PC-9 (cell line): ENCODE data around the gene CHST3. TPM values are rescaled to one million over a fixed set of nuclear protein-coding genes. Genes with fewer than 3 reads are reported as not detected.

Experiments
- BruUV-seq: library from RNA; stranded (reverse); fragments of 400-500 nt; replicated peaks from 2 replicates; lab custom pipeline; 2021; lab: Mats Ljungman, UMichigan
- CTCF ChIA-PET: fragments of 300-600 bp; sonication (Branson Sonifier 250); formaldehyde crosslinking; loops from one replicate; lab custom pipeline; 2022; ENCODE audit warnings: antibody characterized with exemption; lab: Charles Lee
- POLR2A ChIA-PET: fragments of 300-600 bp; sonication (Branson Sonifier 250); formaldehyde crosslinking; loops from one replicate; lab custom pipeline; 2022; ENCODE audit warnings: antibody characterized with exemption; ENCODE audit not compliant: unreplicated experiment; lab: Charles Lee
- DNase-seq, 2 experiments: peaks; one replicate each; pipeline versions ENCODE4 v3.0.0 to v3.0.0-alpha.2; 2015 to 2022; ENCODE audit warnings: mixed read lengths in 1 of 2
- H2AFZ ChIP-seq: fragments of 200-600 bp; sonication (generic); 2 replicates; pipeline ENCODE4 v1.8.1; 2017; ENCODE audit warnings: antibody characterized with exemption
- H3F3A ChIP-seq: fragments of 200-600 bp; sonication (generic); 2 replicates; pipeline ENCODE4 v1.8.1; 2017; ENCODE audit warnings: antibody characterized with exemption, mild to moderate bottlenecking, low read depth; ENCODE audit not compliant: insufficient read depth
- H3K27ac ChIP-seq: fragments of 200-600 bp; sonication (generic); 2 replicates; pipeline ENCODE4 v1.6.1; 2016; ENCODE audit warnings: mixed run types
- H3K27me3 ChIP-seq: fragments of 200-600 bp; sonication (generic); 2 replicates; pipeline ENCODE4 v1.6.1; 2016; ENCODE audit warnings: low read depth, mixed run types; ENCODE audit not compliant: insufficient read depth
- H3K36me3 ChIP-seq: fragments of 200-600 bp; sonication (generic); 2 replicates; pipeline ENCODE4 v1.6.1; 2016; ENCODE audit warnings: low read depth, mixed run types
- H3K4me1 ChIP-seq: fragments of 200-600 bp; sonication (generic); replicated peaks from 2 replicates; pipeline ENCODE4 v1.6.1; 2016; ENCODE audit warnings: mixed run types; ENCODE audit not compliant: insufficient read depth
- H3K4me2 ChIP-seq: fragments of 200-600 bp; sonication (generic); 2 replicates; pipeline ENCODE4 v1.6.1; 2017; ENCODE audit warnings: mixed run types
- H3K4me3 ChIP-seq: fragments of 200-600 bp; sonication (generic); 2 replicates; pipeline ENCODE4 v1.6.1; 2016; ENCODE audit warnings: mixed run types
- H3K79me2 ChIP-seq: fragments of 200-600 bp; sonication (generic); 2 replicates; pipeline ENCODE4 v1.6.1; 2017; ENCODE audit warnings: low read depth, mixed run types
- H3K9me2 ChIP-seq: fragments of 200-600 bp; sonication (generic); 2 replicates; pipeline ENCODE4 v1.8.1; 2017; ENCODE audit warnings: mild to moderate bottlenecking; ENCODE audit not compliant: insufficient read depth
- H3K9me3 ChIP-seq: fragments of 200-600 bp; sonication (generic); 2 replicates; pipeline ENCODE4 v1.8.1; 2016; ENCODE audit warnings: low read depth; ENCODE audit not compliant: insufficient read depth
- H4K20me1 ChIP-seq: fragments of 200-600 bp; sonication (generic); 2 replicates; pipeline ENCODE4 v1.8.1; 2017; ENCODE audit not compliant: insufficient read depth
- EZH2 ChIP-seq: fragments of 200-600 bp; sonication (generic); IDR thresholded peaks from 2 replicates; pipeline ENCODE4 v1.8.0; 2017; ENCODE audit warnings: antibody characterized with exemption, low read depth
- intact Hi-C: fragments of 100-400 bp; cut with micrococcal nuclease; formaldehyde crosslinking; loops from one replicate; pipeline ENCODE4 v1.10.0; 2022; ENCODE audit not compliant: unreplicated experiment
- total RNA-seq: library from RNA; stranded (reverse); gene quantifications from 2 replicates; pipeline ENCODE4 v1.2.3, GENCODE V29; 2021
- TF ChIP-seq, protein P1 (sequence below): fragments of 200-600 bp; sonication (generic); conservative IDR thresholded peaks from 2 replicates; pipeline ENCODE4 v1.6.1; 2017; ENCODE audit warnings: mixed run types, antibody characterized with exemption, mild to moderate bottlenecking, moderate library complexity

CHST3 gene
- total RNA-seq, 1 experiment from 2014 or later: 23.3 TPM

DNA sequence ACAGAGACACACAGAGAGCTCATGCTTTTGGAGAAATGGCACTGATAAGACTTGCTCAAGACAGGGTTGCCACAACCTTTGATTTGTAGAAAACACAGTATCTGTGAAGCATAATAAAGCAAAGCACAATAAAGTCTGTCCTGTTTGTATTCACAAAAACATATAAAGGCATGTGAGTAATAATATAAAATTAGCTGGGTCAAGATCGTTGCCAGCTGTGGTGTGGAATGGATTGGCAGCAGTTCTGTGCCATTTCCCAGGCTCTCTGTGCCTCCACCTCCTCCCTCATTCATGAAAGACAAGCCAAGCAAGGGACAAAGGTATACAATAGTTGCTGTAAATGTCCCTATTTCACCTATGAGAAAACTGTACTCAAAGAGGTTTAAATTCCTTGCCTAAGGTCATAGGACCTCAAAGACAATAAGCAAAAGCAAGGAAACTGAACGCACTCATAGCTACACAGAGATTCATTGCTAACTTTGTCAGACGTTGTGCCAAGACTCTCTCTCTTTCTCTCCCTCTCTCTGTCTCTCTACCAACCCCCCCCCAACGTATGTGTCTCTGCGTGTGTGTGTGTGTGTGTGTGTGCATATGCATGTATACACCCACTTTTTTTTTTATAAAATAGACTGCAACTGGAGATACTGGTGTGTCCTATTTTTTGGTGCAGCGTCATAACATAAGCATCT is 31.8 kb downstream of the CHST3 start:
- BruUV-seq: no TSS peak
- Histone ChIP-seq H3K27me3 (no peaks in the 10 kb centered on the region), H3K4me3 (no peak overlapping the region), H3K4me1 (peaks cover 29% of the 10 kb centered on the region), H3K79me2 (no peaks in the 10 kb centered on the region; the same call in 1 of the 2 replicates), H3K9me3 (no peaks in the 10 kb centered on the region; the same call in 1 of the 2 replicates), H3K4me2 (no peak overlapping the region), H4K20me1 (no peaks in the 10 kb centered on the region), H2AFZ (no peak overlapping the region), H3K9me2 (no peaks in the 10 kb centered on the region), H3K27ac (no peak overlapping the region), H3K36me3 (no peaks in the 10 kb centered on the region), H3F3A (peaks cover 23% of the 10 kb centered on the region; the same call in 1 of the 2 replicates)
- ChIA-PET POLR2A (no interaction called here), CTCF (interaction anchor here (0.8 kb wide), 1 partner anchor 11 kb away, joined by 4 read pairs; no protein-coding TSS in a partner anchor)
- no peak for DNase-seq
- intact Hi-C loops: loop anchor here (5.0 kb wide), 1 partner anchor 41 kb away; no protein-coding TSS in a partner anchor
- TF ChIP-seq, protein P1, sequence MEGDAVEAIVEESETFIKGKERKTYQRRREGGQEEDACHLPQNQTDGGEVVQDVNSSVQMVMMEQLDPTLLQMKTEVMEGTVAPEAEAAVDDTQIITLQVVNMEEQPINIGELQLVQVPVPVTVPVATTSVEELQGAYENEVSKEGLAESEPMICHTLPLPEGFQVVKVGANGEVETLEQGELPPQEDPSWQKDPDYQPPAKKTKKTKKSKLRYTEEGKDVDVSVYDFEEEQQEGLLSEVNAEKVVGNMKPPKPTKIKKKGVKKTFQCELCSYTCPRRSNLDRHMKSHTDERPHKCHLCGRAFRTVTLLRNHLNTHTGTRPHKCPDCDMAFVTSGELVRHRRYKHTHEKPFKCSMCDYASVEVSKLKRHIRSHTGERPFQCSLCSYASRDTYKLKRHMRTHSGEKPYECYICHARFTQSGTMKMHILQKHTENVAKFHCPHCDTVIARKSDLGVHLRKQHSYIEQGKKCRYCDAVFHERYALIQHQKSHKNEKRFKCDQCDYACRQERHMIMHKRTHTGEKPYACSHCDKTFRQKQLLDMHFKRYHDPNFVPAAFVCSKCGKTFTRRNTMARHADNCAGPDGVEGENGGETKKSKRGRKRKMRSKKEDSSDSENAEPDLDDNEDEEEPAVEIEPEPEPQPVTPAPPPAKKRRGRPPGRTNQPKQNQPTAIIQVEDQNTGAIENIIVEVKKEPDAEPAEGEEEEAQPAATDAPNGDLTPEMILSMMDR: no peak
- no peak for TF ChIP-seq EZH2

DNA sequence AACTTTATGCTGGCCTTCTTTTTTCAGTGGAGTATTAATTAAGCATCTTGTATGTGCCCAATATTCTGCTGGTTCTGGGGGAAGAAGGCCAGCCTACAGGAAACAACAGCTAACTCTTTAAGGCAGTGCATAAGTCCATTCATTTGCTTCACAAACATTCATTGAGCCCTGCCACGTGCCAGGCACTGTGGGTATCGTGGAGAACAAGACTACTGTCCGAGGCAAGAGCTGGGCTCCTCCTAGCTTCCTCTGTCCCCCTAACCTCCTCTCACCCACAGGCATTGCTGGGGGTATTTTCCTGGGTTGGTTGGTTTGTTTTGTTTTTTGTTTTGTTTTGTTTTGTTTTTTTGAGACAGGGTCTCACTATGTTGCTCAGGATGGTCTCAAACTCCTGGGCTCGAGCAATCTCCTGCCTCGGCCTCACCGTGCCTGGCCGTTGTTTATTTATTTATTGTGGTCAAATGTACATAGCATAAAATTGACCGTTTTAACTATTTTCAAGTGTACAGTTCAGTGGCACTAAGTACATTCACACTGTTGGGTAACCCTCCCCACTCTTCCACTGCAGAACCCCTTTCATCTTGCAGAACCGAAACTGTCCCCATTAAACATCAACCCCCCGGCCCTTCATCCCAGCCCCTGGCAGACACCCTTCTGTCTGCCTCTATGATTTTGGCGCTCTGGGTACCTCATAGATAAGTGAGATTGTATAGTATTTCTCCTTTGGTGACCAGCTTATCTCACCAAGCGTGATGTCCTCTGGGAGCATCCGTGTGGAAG is 32.6 kb downstream of the CHST3 start:
- DNase-seq: no peak
- Histone ChIP-seq H2AFZ (no peak overlapping the region), H3K27ac (no peak overlapping the region), H4K20me1 (no peaks in the 10 kb centered on the region), H3K36me3 (no peaks in the 10 kb centered on the region), H3F3A (peaks cover 23% of the 10 kb centered on the region; the same call in 1 of the 2 replicates), H3K79me2 (no peaks in the 10 kb centered on the region; the same call in 1 of the 2 replicates), H3K9me2 (no peaks in the 10 kb centered on the region), H3K4me2 (no peak overlapping the region), H3K27me3 (no peaks in the 10 kb centered on the region), H3K4me3 (no peak overlapping the region), H3K9me3 (no peaks in the 10 kb centered on the region; the same call in 1 of the 2 replicates), H3K4me1 (peaks cover 29% of the 10 kb centered on the region)
- BruUV-seq: no TSS peak
- ChIA-PET CTCF (interaction anchor here (0.5 kb wide), 1 partner anchor 111 kb away, joined by 3 read pairs; no protein-coding TSS in a partner anchor), POLR2A (no interaction called here)
- TF ChIP-seq EZH2: no peak
- TF ChIP-seq, protein P1: no peak
- intact Hi-C loops: loop anchor here (5.0 kb wide), 1 partner anchor 41 kb away; no protein-coding TSS in a partner anchor
